H1 (cell line): ENCODE data around the gene NACAD. TPM values are rescaled to one million over a fixed set of nuclear protein-coding genes. Genes with fewer than 3 reads are reported as not detected.

Experiments
- POLR2A ChIP-seq, 2 experiments: IDR thresholded peaks; 1 replicate in 1 of 2; 2 replicates in 1 of 2; pipeline ENCODE4 v1.6.1; 2011; ENCODE audit warnings: low read depth in 2 of 2, low read length in 2 of 2, mild to moderate bottlenecking in 2 of 2; ENCODE audit errors: control extremely low read depth in 1 of 2
- SP1 ChIP-seq: IDR thresholded peaks from 2 replicates; pipeline ENCODE4 v1.6.1; 2011; ENCODE audit warnings: low read depth, low read length
- polyA plus RNA-seq, 7 experiments: library from polyadenylated mRNA; depleted of rRNA in 3 of 7; stranded (reverse) in 5 of 7; unstranded in 2 of 7; fragments of >200 nt in 5 of 7; fragments of 200-250 nt in 2 of 7; gene quantifications; 1 replicate in 5 of 7; 2 replicates in 1 of 7; 4 replicates in 1 of 7; pipeline versions ENCODE4 v1.2.1 to v1.2.3, GENCODE V29; 2011 to 2013; ENCODE audit warnings: missing spikeins in 2 of 7, mixed read lengths in 2 of 7
- total RNA-seq: library from RNA; stranded (reverse); fragmentation: NEBNext Ultra II Directional; extraction: Animal tissue kit (Norgen Biotek cat#: 25700); gene quantifications from 2 replicates; pipeline ENCODE4 v1.2.1, GENCODE V29; 2021

Gene NACAD
- total and polyA plus RNA-seq, 2 of the 8 experiments (the other 6 are each of a cell fraction or from before 2014, with no cell fraction given) = 1.3 to 6.0 TPM

DNA sequence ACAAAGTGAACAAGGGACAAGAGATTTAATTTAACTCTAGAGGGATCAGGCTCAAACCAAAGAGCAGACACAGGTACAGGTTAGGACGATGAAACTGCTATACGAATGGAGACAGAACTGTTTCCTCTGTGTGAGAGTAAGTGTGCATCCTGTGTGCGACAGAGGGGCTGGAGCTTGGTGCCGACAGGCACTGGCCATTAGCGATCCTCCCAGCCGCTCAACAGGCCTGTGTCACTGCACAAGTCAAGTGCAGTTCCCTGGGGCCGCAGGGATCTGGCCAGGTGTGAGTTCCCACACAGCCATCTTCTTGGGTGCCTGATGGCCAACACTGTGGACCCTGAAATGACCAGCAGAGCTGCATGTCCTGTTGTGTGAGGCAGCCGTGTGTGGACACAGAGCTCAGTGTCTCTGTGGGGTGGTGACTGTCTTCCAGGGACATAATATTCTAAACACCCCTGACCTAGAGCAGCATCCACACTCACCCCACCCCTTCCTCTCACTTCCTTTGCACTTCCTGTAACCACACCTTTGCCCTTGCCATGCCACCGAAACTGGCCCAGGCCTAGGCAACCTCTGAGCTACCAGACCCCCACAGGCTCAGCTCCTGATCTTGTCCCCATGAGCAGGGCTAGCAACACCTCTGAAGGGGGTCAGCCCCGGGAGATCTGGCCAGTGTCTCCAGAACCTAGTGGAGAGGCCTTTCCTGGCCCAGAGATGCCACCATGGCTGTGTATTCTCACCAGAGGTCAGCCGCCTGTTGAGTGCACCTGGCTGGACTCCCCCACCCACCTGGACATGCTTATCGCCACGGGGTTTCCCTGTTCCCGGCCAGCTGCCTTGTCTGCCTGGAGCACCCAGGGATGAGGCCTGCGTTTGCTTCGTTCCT is 34.4 kb upstream of the NACAD start (continued):
- TF ChIP-seq POLR2A (IDR thresholded peaks at IDR 0.05; ENCODE audit: control extremely low read depth in 1 of 2, low read depth in 2 of 2, low read length in 2 of 2) (no peak), SP1 (no peak)
